HepG2 (cell line): Measurements from ENCODE around the gene MGLL. TPM values are rescaled to one million over a fixed set of nuclear protein-coding genes. Genes with fewer than 3 reads are reported as not detected.

Source experiments
- ATF7-NPFF ChIP-seq: sonication (generic); formaldehyde crosslinking; IDR thresholded peaks from 2 replicates; pipeline ENCODE4 v1.8.1; 2023; ENCODE audit warnings: mild to moderate bottlenecking, low read depth, missing genetic modification reagents, moderate library complexity
- GTF2F1 ChIP-seq: fragments of 150-350 bp; IDR thresholded peaks from 2 replicates; pipeline ENCODE4 v1.6.1; 2014; ENCODE audit warnings: low read length
- HNRNPLL ChIP-seq: fragments of 200-400 bp; formaldehyde crosslinking; IDR thresholded peaks from 2 replicates; pipeline ENCODE4 v1.6.1; 2017; ENCODE audit warnings: mild to moderate bottlenecking, low read depth, low read length; ENCODE audit not compliant: poor library complexity, severe bottlenecking
- ISX ChIP-seq: sonication (generic); formaldehyde crosslinking; conservative IDR thresholded peaks from 2 replicates; pipeline ENCODE4 v1.5.0; 2020; ENCODE audit warnings: missing genetic modification reagents
- JUN ChIP-seq: sonication (generic); formaldehyde crosslinking; IDR thresholded peaks from 2 replicates; pipeline ENCODE4 v1.4.0; 2020; ENCODE audit warnings: mild to moderate bottlenecking, missing genetic modification reagents
- MED13 ChIP-seq: sonication (generic); formaldehyde crosslinking; IDR thresholded peaks from 2 replicates; pipeline ENCODE4 v1.5.0; 2020; ENCODE audit warnings: missing genetic modification reagents
- MLXIP ChIP-seq: sonication (generic); formaldehyde crosslinking; IDR thresholded peaks from 2 replicates; pipeline ENCODE4 v1.9.0; 2021; ENCODE audit warnings: missing genetic modification reagents, borderline replicate concordance
- NFRKB ChIP-seq: fragments of 450-650 bp; IDR thresholded peaks from 2 replicates; pipeline ENCODE4 v1.6.1; 2017
- ONECUT2 ChIP-seq: sonication (generic); formaldehyde crosslinking; IDR thresholded peaks from 2 replicates; pipeline ENCODE4 v1.4.0; 2020; ENCODE audit warnings: missing genetic modification reagents
- RAD51 ChIP-seq: fragments of 450-650 bp; IDR thresholded peaks from 2 replicates; pipeline ENCODE4 v1.6.1; 2016; ENCODE audit warnings: borderline replicate concordance
- RNF2 ChIP-seq: fragments of 450-650 bp; conservative IDR thresholded peaks from 2 replicates; pipeline ENCODE4 v1.6.1; 2016; ENCODE audit warnings: low read depth
- TMF1 ChIP-seq: sonication (generic); formaldehyde crosslinking; IDR thresholded peaks from 2 replicates; pipeline ENCODE4 v1.8.1; 2022; ENCODE audit warnings: low read depth, missing genetic modification reagents
- WIZ ChIP-seq: sonication (generic); formaldehyde crosslinking; IDR thresholded peaks from 2 replicates; pipeline ENCODE4 v1.5.1; 2020; ENCODE audit warnings: mild to moderate bottlenecking, missing genetic modification reagents
- YEATS4 ChIP-seq: sonication (generic); formaldehyde crosslinking; IDR thresholded peaks from 2 replicates; pipeline ENCODE4 v1.4.0; 2020; ENCODE audit warnings: missing genetic modification reagents, borderline replicate concordance
- ZC3H4 ChIP-seq: sonication (generic); formaldehyde crosslinking; IDR thresholded peaks from 2 replicates; pipeline ENCODE4 v1.4.0; 2020; ENCODE audit warnings: missing genetic modification reagents, borderline replicate concordance
- ZFP1 ChIP-seq: IDR thresholded peaks from 2 replicates; pipeline ENCODE4 v1.6.1; 2016
- ZNF256 ChIP-seq: sonication (generic); formaldehyde crosslinking; conservative IDR thresholded peaks from 2 replicates; pipeline ENCODE4 v1.4.0; 2020; ENCODE audit warnings: missing genetic modification reagents
- ZNF263 ChIP-seq: sonication (generic); formaldehyde crosslinking; IDR thresholded peaks from 2 replicates; pipeline ENCODE4 v1.4.0; 2020; ENCODE audit warnings: missing genetic modification reagents
- ZNF619 ChIP-seq: sonication (generic); formaldehyde crosslinking; IDR thresholded peaks from 2 replicates; pipeline ENCODE4 v1.4.0; 2020; ENCODE audit warnings: mild to moderate bottlenecking, missing genetic modification reagents
- ZNF691 ChIP-seq: sonication (generic); formaldehyde crosslinking; IDR thresholded peaks from 2 replicates; pipeline ENCODE4 v1.4.0; 2020; ENCODE audit warnings: missing genetic modification reagents, low read depth, mild to moderate bottlenecking, borderline replicate concordance
- ZNF703 ChIP-seq: sonication (generic); formaldehyde crosslinking; IDR thresholded peaks from 2 replicates; pipeline ENCODE4 v1.5.1; 2020; ENCODE audit warnings: missing genetic modification reagents, mild to moderate bottlenecking, moderate library complexity, borderline replicate concordance
- ZNF773 ChIP-seq: sonication (generic); formaldehyde crosslinking; IDR thresholded peaks from 2 replicates; pipeline ENCODE4 v1.4.0; 2020; ENCODE audit warnings: missing genetic modification reagents, borderline replicate concordance
- ZSCAN12 ChIP-seq: sonication (generic); formaldehyde crosslinking; IDR thresholded peaks from 2 replicates; pipeline ENCODE4 v1.9.0; 2021; ENCODE audit warnings: mild to moderate bottlenecking, missing genetic modification reagents
- polyA plus RNA-seq, 8 experiments: library from polyadenylated mRNA; depleted of rRNA in 3 of 8; stranded (reverse) in 7 of 8; unstranded in 1 of 8; fragments of >200 nt; fragmentation: Illumina TruSeq in 4 of 8; extraction: Trizol in 4 of 8; gene quantifications; 2 replicates each; pipeline versions ENCODE4 v1.2.1 to v1.2.3, GENCODE V29; 2011 to 2016; ENCODE audit warnings: low read depth in 4 of 8, missing spikeins in 1 of 8, mixed read lengths in 1 of 8; ENCODE audit not compliant: insufficient read depth in 1 of 8
- total RNA-seq, 5 experiments: library from RNA; depleted of rRNA; stranded (reverse); fragments of >200 nt; fragmentation: Illumina TruSeq; extraction: Trizol; gene quantifications; 2 replicates each; pipeline ENCODE4 v1.2.3, GENCODE V29; 2016; ENCODE audit warnings: low read depth in 1 of 5
- TF ChIP-seq, protein P1 (sequence below): sonication (generic); formaldehyde crosslinking; IDR thresholded peaks from 2 replicates; pipeline ENCODE4 v1.5.1; 2020; ENCODE audit warnings: mild to moderate bottlenecking, moderate library complexity, missing genetic modification reagents
- TF ChIP-seq, protein P2 (sequence below): sonication (generic); formaldehyde crosslinking; IDR thresholded peaks from 2 replicates; pipeline ENCODE4 v1.4.0; 2020; ENCODE audit warnings: missing genetic modification reagents, mild to moderate bottlenecking, borderline replicate concordance

Gene MGLL
- total and polyA plus RNA-seq, 2 of the 13 experiments (the other 11 are each of a cell fraction or from before 2014, with no cell fraction given) = not detected

DNA sequence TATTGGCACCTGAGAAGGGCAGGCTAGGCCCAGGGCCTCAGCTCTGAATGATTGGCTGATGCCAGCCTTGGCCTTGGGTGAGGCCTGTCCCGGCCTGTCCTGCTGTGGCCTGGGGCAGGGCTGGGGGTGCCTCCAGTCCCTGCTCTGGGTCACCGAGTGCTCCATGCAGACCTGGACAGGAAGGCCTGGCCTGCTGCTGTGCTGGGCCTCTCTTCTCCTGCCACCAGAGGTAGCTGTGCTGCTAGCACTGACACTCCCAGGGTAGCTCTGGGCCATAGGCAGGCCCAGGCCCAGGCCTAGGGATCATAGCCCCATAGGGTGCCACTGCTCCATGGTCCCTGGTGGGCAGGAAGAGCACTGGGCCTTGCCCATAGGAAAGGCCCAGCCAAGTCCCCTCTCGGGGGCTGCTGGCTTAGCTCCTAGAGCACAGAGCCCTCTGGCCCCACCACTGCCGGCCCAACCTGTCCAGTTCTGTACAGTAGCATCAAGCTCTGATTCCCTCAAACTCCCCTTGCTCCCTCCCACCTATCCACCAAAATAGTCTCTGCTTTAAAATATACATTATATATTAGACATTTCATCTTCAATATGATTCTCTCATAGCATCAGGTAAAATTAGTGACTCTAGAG, 131.4 kb downstream of the MGLL start (continued):
- TF ChIP-seq, protein P1, sequence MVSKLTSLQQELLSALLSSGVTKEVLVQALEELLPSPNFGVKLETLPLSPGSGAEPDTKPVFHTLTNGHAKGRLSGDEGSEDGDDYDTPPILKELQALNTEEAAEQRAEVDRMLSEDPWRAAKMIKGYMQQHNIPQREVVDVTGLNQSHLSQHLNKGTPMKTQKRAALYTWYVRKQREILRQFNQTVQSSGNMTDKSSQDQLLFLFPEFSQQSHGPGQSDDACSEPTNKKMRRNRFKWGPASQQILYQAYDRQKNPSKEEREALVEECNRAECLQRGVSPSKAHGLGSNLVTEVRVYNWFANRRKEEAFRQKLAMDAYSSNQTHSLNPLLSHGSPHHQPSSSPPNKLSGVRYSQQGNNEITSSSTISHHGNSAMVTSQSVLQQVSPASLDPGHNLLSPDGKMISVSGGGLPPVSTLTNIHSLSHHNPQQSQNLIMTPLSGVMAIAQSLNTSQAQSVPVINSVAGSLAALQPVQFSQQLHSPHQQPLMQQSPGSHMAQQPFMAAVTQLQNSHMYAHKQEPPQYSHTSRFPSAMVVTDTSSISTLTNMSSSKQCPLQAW = 0 out of 2 replicates have a peak, but pooled peaks have one; percentile 38
- TF ChIP-seq ONECUT2 (CRISPR knock-in tag) (no peak), RNF2 (no peak), JUN (CRISPR knock-in tag) (no peak), ZNF703 (CRISPR knock-in tag) (no peak), MLXIP (CRISPR knock-in tag) (no peak), ZNF619 (CRISPR knock-in tag) (no peak), ISX (CRISPR knock-in tag) (no peak), HNRNPLL (no peak), ZNF256 (no peak), WIZ (CRISPR knock-in tag) (no peak), NFRKB (no peak), ZC3H4 (CRISPR knock-in tag) (no peak), ZFP1 (CRISPR knock-in tag) (no peak), YEATS4 (CRISPR knock-in tag) (no peak), ZNF691 (CRISPR knock-in tag) (peak; percentile 37; the same call in 1 of the 2 replicates), TMF1 (CRISPR knock-in tag) (no peak), GTF2F1 (no peak), MED13 (CRISPR knock-in tag) (no peak), ZSCAN12 (CRISPR knock-in tag) (no peak), ZNF263 (CRISPR knock-in tag) (peak; percentile 83), RAD51 (no peak), ATF7-NPFF (CRISPR knock-in tag) (no peak), ZNF773 (CRISPR knock-in tag) (no peak)
- TF ChIP-seq, protein P2, sequence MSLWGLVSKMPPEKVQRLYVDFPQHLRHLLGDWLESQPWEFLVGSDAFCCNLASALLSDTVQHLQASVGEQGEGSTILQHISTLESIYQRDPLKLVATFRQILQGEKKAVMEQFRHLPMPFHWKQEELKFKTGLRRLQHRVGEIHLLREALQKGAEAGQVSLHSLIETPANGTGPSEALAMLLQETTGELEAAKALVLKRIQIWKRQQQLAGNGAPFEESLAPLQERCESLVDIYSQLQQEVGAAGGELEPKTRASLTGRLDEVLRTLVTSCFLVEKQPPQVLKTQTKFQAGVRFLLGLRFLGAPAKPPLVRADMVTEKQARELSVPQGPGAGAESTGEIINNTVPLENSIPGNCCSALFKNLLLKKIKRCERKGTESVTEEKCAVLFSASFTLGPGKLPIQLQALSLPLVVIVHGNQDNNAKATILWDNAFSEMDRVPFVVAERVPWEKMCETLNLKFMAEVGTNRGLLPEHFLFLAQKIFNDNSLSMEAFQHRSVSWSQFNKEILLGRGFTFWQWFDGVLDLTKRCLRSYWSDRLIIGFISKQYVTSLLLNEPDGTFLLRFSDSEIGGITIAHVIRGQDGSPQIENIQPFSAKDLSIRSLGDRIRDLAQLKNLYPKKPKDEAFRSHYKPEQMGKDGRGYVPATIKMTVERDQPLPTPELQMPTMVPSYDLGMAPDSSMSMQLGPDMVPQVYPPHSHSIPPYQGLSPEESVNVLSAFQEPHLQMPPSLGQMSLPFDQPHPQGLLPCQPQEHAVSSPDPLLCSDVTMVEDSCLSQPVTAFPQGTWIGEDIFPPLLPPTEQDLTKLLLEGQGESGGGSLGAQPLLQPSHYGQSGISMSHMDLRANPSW (CRISPR knock-in tag) = no peak
